ENCODE data around the gene TMEM164. TPM values are rescaled to one million over a fixed set of nuclear protein-coding genes. Genes with fewer than 3 reads are reported as not detected.

Gene TMEM164
- total and polyA plus RNA-seq, 2 donors = 9.1 to 11.2 TPM

DNA sequence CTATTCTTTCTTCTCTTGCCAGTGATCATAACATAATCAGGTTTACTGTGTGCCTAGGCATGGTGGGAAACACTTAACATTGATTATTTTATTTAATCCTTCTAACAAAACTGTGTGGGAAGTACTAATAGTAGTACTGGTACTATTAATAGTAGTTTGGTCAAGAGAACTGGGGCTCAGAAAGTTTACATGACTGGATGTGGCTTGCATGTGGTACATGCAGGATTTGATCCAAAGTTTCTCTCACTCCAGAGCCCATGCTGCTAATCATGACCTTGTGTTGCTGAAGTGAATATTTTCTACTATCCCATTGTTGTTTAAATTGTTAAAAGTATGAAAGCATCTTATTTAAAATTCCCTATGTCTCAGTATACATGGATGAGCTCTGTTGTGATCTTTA, 78.4 kb downstream of the TMEM164 start:
- H3K4me1 ChIP-seq (ENCODE audit: control insufficient read depth in 2 of 2, insufficient read depth in 2 of 2, low read length in 2 of 2) = no peaks in the 10 kb centered on the region
- no peak for DNase-seq (ENCODE audit: low read depth in 6 of 9, low spot score in 9 of 9)
- no peaks in the 10 kb centered on the region for H3K9me3 ChIP-seq (ENCODE audit: control insufficient read depth in 2 of 2, insufficient read depth in 1 of 2, low read length in 1 of 2)
- H3K27ac ChIP-seq (ENCODE audit: low read depth in 1 of 2, low read length in 1 of 2) = no peak overlapping the region
- H3K36me3 ChIP-seq (ENCODE audit: control insufficient read depth in 2 of 2, insufficient read depth in 2 of 2, low read length in 1 of 2) = no peaks in the 10 kb centered on the region
- H3K27me3 ChIP-seq (ENCODE audit: control insufficient read depth in 2 of 2, insufficient read depth in 1 of 2, low read length in 1 of 2) = no peaks in the 10 kb centered on the region
- no peak overlapping the region for H3K4me3 ChIP-seq (ENCODE audit: low read length in 2 of 2)

DNA sequence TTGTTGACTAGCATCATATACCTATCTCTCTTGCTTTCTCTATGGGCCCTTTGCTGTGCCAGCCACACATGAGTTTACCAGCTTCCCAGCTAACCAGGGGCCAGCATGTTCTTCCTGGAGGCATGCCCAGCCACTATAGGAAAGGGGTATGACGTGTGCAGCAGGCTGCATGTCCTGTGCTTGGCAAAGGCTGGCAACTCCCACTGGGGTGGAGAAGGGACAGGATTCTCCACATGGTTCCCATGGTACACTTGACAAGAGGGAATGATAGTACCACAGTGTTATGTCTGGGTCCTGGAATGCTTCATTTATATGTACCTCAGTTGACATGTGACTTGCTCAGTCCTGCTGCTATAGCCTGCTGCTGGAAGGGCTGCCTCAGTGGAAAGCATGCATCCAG, 78.8 kb downstream of the TMEM164 start:
- WGBS = 91% methylated on average over 1 of the region's 1 CpG
- H3K27ac ChIP-seq (ENCODE audit: low read depth in 1 of 2, low read length in 1 of 2) = peak overlapping the region in 1 of 2 donors; percentile 5
- DNase-seq (ENCODE audit: low read depth in 6 of 9, low spot score in 9 of 9) = no peak

DNA sequence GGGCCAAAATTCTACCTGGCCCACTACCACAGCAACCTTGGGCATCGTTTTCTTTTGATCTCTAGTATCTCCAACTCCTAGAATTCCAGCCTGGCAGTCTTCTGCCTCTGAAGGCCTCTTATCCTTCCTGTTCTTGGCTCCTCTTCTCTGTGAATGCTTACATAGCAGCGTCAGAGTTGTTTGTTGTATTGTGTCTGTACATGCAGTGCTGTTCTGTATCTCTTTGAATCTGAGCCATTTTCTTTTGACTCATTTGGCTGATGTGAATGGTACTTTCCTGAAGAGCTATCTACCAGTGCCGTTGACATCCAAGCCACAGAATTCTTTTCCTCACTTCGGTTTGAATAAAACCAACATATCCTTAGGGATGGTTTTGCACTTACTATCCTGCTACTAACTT, 79.2 kb downstream of the TMEM164 start:
- H3K27ac ChIP-seq (ENCODE audit: low read depth in 1 of 2, low read length in 1 of 2) = peak overlapping the region in 1 of 2 donors; percentile 5
- no peak for DNase-seq (ENCODE audit: low read depth in 6 of 9, low spot score in 9 of 9)
- H3K27me3 ChIP-seq (ENCODE audit: control insufficient read depth in 2 of 2, insufficient read depth in 1 of 2, low read length in 1 of 2) = no peaks in the 10 kb centered on the region
- 89% methylated on average over 4 of the region's 4 CpGs for WGBS
- H3K36me3 ChIP-seq (ENCODE audit: control insufficient read depth in 2 of 2, insufficient read depth in 2 of 2, low read length in 1 of 2) = no peaks in the 10 kb centered on the region
- no peak overlapping the region for H3K4me3 ChIP-seq (ENCODE audit: low read length in 2 of 2)
- H3K4me1 ChIP-seq (ENCODE audit: control insufficient read depth in 2 of 2, insufficient read depth in 2 of 2, low read length in 2 of 2) = no peaks in the 10 kb centered on the region
- no peaks in the 10 kb centered on the region for H3K9me3 ChIP-seq (ENCODE audit: control insufficient read depth in 2 of 2, insufficient read depth in 1 of 2, low read length in 1 of 2)

More for the DNA sequence above, 78.8 kb downstream of the TMEM164 start:
- H3K4me1 ChIP-seq (ENCODE audit: control insufficient read depth in 2 of 2, insufficient read depth in 2 of 2, low read length in 2 of 2) = no peaks in the 10 kb centered on the region
- H3K36me3 ChIP-seq (ENCODE audit: control insufficient read depth in 2 of 2, insufficient read depth in 2 of 2, low read length in 1 of 2) = no peaks in the 10 kb centered on the region
- no peaks in the 10 kb centered on the region for H3K27me3 ChIP-seq (ENCODE audit: control insufficient read depth in 2 of 2, insufficient read depth in 1 of 2, low read length in 1 of 2)
- no peak overlapping the region for H3K4me3 ChIP-seq (ENCODE audit: low read length in 2 of 2)
- no peaks in the 10 kb centered on the region for H3K9me3 ChIP-seq (ENCODE audit: control insufficient read depth in 2 of 2, insufficient read depth in 1 of 2, low read length in 1 of 2)

DNA sequence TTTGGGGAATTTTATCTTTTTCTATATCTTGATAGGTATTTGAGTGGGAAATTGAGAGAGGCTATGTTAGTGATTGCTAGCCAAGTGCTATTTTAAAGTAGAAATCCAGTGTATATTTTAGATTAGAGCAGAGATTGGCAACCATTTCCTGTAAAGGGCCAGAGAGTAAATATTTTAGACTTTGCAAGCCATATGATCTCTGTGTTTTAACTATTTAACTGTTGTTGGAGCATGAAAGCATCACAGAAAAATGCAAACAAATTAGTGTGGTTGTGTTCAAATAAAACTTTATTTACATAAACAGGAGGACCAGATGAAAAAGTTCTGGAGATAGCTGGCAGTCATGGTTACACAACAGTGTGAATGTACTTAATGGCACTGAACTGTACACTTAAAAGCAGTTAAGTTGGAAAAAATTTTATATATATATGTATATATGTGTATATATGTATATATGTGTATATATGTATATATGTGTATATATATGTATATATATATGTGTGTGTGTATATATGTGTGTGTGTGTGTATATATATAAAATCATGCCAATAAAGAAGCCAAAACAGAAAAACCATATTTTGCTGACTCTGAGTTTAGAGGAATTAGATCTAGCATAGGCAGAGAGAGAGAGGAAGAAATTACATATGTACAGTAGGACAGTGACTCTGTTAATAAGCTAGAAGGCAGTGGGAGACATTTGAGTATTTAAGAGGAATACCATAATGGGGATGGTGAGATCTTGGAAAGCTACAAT, 83.4 kb downstream of the TMEM164 start:
- Histone ChIP-seq H3K36me3 (ENCODE audit: control insufficient read depth in 2 of 2, insufficient read depth in 2 of 2, low read length in 1 of 2) (no peaks in the 10 kb centered on the region), H3K4me3 (ENCODE audit: low read length in 2 of 2) (no peak overlapping the region), H3K27me3 (ENCODE audit: control insufficient read depth in 2 of 2, insufficient read depth in 1 of 2, low read length in 1 of 2) (no peaks in the 10 kb centered on the region), H3K27ac (ENCODE audit: low read depth in 1 of 2, low read length in 1 of 2) (no peak overlapping the region), H3K4me1 (ENCODE audit: control insufficient read depth in 2 of 2, insufficient read depth in 2 of 2, low read length in 2 of 2) (peaks cover 0 to 5% of the 10 kb centered on the region in 2 donors), H3K9me3 (ENCODE audit: control insufficient read depth in 2 of 2, insufficient read depth in 1 of 2, low read length in 1 of 2) (no peaks in the 10 kb centered on the region)
- DNase-seq (ENCODE audit: low read depth in 6 of 9, low spot score in 9 of 9) = no peak

DNA sequence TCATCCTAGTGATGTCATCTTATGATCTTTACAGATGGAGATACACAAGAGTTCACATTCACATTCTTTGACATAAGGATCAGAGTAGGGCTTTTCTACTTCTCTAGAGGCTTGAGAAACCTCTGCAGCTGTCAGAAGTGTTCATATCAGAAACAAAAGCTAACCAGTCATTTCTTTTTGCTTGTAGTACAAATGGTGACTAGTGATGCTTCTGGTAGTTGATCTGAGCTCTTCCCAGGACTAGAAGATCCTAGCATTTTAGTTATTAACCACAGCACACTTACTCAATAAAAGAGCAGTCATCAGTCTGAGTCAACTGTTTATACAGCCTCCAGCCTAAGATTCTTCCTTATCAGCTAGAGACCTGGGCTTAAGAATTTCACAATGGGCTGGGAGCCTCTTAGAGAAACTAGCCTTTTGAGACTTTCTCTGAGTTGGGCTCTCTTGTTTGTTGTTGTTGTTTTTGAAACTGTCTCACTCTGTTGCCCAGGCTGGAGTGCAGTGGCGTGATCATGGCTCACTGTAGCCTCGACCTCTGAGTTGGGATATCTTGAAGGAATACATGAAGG, 84.1 kb downstream of the TMEM164 start:
- Histone ChIP-seq H3K36me3 (ENCODE audit: control insufficient read depth in 2 of 2, insufficient read depth in 2 of 2, low read length in 1 of 2) (no peaks in the 10 kb centered on the region), H3K27ac (ENCODE audit: low read depth in 1 of 2, low read length in 1 of 2) (no peak overlapping the region), H3K9me3 (ENCODE audit: control insufficient read depth in 2 of 2, insufficient read depth in 1 of 2, low read length in 1 of 2) (no peaks in the 10 kb centered on the region), H3K27me3 (ENCODE audit: control insufficient read depth in 2 of 2, insufficient read depth in 1 of 2, low read length in 1 of 2) (no peaks in the 10 kb centered on the region), H3K4me3 (ENCODE audit: low read length in 2 of 2) (no peak overlapping the region), H3K4me1 (ENCODE audit: control insufficient read depth in 2 of 2, insufficient read depth in 2 of 2, low read length in 2 of 2) (peaks cover 0 to 5% of the 10 kb centered on the region in 2 donors)
- no peak for DNase-seq (ENCODE audit: low read depth in 6 of 9, low spot score in 9 of 9)
- 100% methylated on average over 2 of the region's 2 CpGs for WGBS

DNA sequence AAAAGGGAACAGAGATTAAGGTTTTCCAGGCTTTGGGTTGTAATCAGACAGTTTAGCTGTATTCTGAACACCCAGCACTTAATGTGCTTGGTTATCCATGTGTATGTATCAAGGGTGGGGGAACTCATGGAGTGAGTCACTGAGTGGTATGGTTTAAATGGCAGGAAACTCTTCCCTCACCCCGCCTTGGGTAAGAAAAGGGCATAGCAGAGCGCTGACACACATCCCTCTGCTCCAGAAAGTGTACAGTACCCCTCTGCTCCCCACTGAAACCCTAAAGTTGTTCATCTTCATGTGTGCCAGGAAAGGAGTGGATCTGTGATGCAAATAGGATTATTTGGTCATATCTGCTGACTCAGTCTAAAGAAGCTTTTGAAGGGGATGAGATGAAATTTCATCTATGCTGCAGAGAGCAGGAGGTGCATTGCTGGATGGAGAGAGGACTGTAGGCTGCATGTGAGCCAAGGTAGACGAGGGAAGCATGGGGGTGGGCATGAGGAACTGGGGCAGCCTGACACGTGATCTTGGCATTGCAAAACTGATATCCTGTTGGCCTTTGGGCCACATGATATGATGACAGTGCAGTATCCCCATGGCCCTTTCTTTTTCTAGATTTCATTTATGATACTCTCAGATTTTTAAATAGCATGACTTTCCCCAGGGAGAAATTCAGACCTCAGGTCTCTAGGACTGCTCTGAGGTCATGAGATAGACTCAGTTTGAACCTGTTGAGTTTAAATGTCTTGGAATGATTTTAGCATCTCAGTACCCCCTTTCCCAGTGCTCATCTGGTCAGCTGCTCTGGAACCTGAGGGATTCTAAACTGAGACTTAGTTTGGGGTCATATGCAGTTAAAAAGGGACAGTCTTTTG, 84.8 kb downstream of the TMEM164 start:
- Histone ChIP-seq H3K4me1 (ENCODE audit: control insufficient read depth in 2 of 2, insufficient read depth in 2 of 2, low read length in 2 of 2) (peaks cover 0 to 5% of the 10 kb centered on the region in 2 donors), H3K27ac (ENCODE audit: low read depth in 1 of 2, low read length in 1 of 2) (no peak overlapping the region), H3K9me3 (ENCODE audit: control insufficient read depth in 2 of 2, insufficient read depth in 1 of 2, low read length in 1 of 2) (no peaks in the 10 kb centered on the region), H3K36me3 (ENCODE audit: control insufficient read depth in 2 of 2, insufficient read depth in 2 of 2, low read length in 1 of 2) (no peaks in the 10 kb centered on the region), H3K4me3 (ENCODE audit: low read length in 2 of 2) (no peak overlapping the region), H3K27me3 (ENCODE audit: control insufficient read depth in 2 of 2, insufficient read depth in 1 of 2, low read length in 1 of 2) (no peaks in the 10 kb centered on the region)
- WGBS = 84% methylated on average over 4 of the region's 4 CpGs
- no peak for DNase-seq (ENCODE audit: low read depth in 6 of 9, low spot score in 9 of 9)

DNA sequence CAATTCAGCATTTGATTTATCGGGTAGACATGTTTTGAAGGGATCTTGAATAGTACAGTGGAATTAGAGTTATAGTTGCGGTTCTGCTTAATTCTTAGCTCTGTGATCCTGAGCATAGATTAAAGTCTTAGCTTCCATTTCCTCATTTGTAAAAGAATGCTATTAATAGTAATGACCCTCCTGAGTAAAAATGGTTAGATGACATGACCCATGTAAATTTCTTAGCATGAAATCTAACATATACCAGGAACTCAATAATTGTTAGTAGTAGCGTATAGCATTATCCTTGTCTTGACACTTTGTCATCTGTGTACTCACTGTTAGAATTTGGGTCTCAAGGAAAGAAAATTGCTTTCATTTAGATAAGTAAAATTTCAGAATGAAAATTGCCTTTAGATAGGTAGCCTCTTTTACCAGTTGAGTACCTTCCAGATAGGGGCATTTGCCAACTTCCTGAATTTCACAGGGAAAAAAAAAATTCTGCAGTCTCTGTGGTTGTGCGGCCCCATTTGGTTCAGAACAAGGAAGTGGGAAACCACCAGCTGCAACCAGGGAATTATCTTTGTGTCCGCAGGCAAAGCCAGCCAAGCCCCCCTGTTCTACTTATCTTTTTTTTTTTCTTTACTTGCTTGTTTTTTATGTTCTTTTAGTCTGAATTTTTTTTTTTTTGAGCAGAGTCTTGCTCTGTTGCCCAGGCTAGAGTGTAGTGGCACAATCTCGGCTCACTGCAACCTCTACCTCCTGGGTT, 86.9 kb downstream of the TMEM164 start:
- H3K4me1 ChIP-seq (ENCODE audit: control insufficient read depth in 2 of 2, insufficient read depth in 2 of 2, low read length in 2 of 2) = peaks cover 0 to 5% of the 10 kb centered on the region in 2 donors
- no peaks in the 10 kb centered on the region for H3K27me3 ChIP-seq (ENCODE audit: control insufficient read depth in 2 of 2, insufficient read depth in 1 of 2, low read length in 1 of 2)
- H3K4me3 ChIP-seq (ENCODE audit: low read length in 2 of 2) = no peak overlapping the region
- WGBS = 38% methylated on average over 6 of the region's 6 CpGs
- peak in 1 of 9 donors; percentile 16 for DNase-seq (ENCODE audit: low read depth in 6 of 9, low spot score in 9 of 9)
- H3K9me3 ChIP-seq (ENCODE audit: control insufficient read depth in 2 of 2, insufficient read depth in 1 of 2, low read length in 1 of 2) = no peaks in the 10 kb centered on the region
- H3K27ac ChIP-seq (ENCODE audit: low read depth in 1 of 2, low read length in 1 of 2) = no peak overlapping the region
- H3K36me3 ChIP-seq (ENCODE audit: control insufficient read depth in 2 of 2, insufficient read depth in 2 of 2, low read length in 1 of 2) = no peaks in the 10 kb centered on the region

DNA sequence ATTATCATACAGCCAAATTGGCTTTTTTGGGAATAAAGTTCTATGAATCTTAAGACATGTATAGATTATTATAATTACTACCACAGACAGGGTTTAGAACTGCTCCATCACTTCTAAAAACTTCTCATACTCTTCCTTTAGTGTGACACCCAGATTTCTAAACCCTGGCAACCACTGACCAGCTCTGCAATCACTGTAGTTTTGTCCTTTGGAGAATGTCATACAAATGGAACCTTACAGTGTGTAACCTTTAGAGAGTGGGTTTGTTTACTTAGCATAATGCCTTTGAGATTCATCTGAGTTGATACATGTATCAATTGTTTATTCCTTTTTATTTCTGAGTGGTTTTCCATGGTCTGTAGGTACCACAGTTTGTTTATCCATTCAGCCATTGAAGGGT, 95.0 kb downstream of the TMEM164 start:
- H3K9me3 ChIP-seq (ENCODE audit: control insufficient read depth in 2 of 2, insufficient read depth in 1 of 2, low read length in 1 of 2) = no peaks in the 10 kb centered on the region
- no peak overlapping the region for H3K4me3 ChIP-seq (ENCODE audit: low read length in 2 of 2)
- no peaks in the 10 kb centered on the region for H3K4me1 ChIP-seq (ENCODE audit: control insufficient read depth in 2 of 2, insufficient read depth in 2 of 2, low read length in 2 of 2)
- no peaks in the 10 kb centered on the region for H3K27me3 ChIP-seq (ENCODE audit: control insufficient read depth in 2 of 2, insufficient read depth in 1 of 2, low read length in 1 of 2)
- H3K27ac ChIP-seq (ENCODE audit: low read depth in 1 of 2, low read length in 1 of 2) = no peak overlapping the region
- no peak for DNase-seq (ENCODE audit: low read depth in 6 of 9, low spot score in 9 of 9)
- H3K36me3 ChIP-seq (ENCODE audit: control insufficient read depth in 2 of 2, insufficient read depth in 2 of 2, low read length in 1 of 2) = no peaks in the 10 kb centered on the region
